GM18526 (cell line): Measurements from ENCODE around the gene CDH4.

ENCODE experiments used
- POLR2A ChIP-seq: IDR thresholded peaks from 3 replicates; pipeline ENCODE4 v1.6.1; 2011; ENCODE audit not compliant: insufficient read length; ENCODE audit errors: extremely low read depth

Gene CDH4

DNA sequence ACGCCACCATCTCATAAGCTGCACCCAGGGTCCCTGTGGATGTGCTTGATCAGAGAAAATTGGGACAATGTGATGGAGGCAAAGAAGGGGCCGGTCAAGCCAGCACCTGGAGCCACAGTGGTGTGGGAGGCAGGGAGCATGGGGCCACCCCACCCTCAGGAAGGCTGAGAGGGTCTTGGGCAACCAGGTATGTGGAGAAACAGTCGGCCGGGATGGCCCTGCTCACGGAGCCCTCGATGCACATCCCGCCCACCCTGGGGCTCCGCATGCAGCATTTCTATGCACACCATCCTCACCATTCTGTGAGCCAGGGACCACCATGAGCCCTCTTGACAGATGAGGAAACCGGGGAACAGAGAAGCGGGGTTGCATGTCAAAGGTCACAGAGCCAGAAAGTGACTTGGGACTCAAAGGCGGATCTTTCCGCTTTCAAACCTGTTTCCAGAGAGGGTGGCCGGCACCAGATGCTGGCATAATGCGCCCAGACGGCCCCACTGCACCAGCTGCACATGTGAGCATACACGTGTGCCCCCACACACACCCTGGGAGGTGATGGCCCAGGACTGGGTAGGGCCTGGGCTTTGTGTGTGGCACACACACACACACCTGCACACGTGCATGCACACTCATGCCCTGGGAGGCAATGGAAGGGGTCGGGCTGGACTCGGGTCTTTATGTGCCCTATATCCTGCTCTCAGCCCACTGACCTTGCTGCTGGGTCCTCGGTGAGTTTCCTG, 415.2 kb downstream of the CDH4 start:
- TF ChIP-seq POLR2A, result no peak

- no peak for TF ChIP-seq POLR2A
Measured at GRCh38 chr20:61668065-61668650, 416.1 kb downstream of the CDH4 start.

DNA sequence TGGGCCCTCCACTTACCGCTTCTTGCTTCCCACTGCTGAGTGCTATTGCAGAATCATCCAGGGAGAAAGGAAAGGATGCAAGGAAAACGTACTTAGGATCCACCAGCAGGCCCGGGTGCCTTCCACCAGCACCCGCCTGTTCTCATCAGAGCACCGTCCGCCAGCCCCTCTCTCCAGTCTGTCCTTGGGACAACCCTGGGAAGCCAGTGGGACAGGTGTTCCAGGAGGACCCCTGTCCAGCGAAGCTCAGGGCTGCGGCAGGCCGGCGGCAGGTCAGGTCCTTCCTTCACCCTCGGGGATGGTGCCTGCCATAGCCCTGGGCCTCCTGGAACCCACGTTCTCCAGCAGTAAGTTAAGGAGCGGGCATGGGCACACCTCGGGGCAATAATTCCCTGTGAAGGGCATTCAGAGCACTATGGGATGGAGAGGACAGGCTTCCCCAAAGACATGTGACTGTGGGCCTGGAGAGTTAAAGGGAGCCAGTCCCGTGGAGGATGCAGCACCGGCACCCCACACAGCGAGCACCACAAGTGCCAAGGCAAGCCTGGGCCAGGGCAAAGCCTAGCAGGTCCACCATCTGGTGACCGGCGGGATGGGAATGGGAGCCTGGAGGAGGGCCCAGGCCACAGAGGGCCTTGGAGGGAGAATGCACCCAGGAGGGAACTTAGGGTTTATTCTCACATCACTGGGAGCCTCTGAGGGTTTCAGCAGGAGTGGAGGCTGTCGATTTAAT, 416.9 kb downstream of the CDH4 start:
- no peak for TF ChIP-seq POLR2A

DNA sequence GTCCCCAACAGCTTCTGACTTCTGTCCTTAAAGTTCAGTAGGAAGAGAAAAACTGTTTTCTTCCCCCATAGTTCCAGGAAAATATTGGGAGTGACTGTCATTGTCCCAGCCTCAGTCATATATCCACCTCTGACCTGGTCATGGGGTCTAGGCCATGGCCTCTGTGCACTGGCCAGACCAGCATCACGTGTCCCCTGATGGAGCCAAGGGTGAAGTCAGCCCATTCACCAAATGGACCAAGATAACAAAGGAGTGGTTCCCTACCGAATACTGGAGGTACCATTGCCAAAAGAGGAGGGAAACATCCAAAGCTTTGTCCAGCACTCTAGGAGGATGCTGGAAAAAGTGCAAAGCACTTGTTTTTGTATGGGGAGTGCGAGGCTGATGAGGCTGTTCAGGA, 418.2 kb downstream of the CDH4 start:
- no peak for TF ChIP-seq POLR2A

- TF ChIP-seq POLR2A, result no peak
Measured at GRCh38 chr20:61671559-61671958, 419.5 kb downstream of the CDH4 start.

- no peak for TF ChIP-seq POLR2A
Measured at GRCh38 chr20:61673152-61673847, 421.2 kb downstream of the CDH4 start.

GRCh38 chr20:61674121-61674520, 422.1 kb downstream of the CDH4 start:
- TF ChIP-seq POLR2A, result no peak

DNA sequence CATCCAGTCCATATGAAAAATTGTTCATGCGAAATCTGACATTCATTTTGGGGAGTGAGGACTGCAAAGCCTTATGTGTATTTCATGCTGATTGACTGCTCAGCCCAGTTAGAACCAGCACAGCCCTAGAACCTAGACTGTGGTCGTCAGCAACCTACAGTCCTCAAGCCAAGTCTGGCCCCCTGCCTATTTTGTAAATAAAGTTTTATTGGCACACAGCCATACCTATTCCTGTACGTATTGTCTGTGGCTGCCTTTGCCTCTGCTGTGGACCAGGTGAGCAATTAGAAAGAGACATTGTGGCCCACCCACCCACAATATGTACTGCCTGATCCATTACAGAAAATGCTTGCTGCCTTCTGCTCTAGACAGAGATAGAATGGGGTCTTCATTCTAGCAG, 422.6 kb downstream of the CDH4 start:
- no peak for TF ChIP-seq POLR2A

DNA sequence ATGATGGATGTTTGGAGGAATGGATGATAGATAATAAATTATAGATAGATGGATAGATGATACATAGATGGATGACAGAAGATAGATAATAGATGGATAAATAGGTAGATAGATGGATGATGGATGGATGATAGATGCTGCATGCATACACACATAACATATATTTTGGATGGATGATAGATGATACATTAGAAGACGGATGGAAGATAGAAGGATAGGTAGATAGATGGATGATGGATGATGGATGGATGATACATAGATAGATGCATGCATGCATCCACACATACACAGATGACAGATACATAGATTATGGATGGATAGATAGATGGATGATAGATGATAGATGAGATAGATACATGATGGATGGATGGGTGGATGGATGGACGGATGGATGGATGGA, 425.9 kb downstream of the CDH4 start:
- TF ChIP-seq POLR2A, result no peak

DNA sequence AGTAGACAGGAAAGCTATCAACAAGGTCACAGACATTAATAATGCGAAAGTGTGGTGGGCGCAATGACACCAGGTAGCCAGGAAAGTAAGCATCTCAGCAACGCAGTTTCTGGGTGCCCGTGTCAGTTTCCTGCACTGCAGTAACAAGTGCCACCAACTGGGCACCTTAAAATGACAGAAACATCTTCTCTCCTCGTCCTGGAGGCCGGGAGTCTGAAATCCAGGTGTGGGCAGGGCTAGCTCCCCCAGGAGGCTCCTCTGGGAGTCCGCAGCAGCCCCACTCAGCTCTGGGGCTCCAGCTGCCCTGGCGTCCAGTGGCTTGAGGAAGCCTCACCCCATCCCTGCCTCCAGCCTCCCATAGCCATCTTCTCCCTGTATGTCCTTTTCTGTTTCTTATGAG, 426.4 kb downstream of the CDH4 start:
- no peak for TF ChIP-seq POLR2A

GRCh38 chr20:61679473-61679872, 427.4 kb downstream of the CDH4 start:
- no peak for TF ChIP-seq POLR2A

GRCh38 chr20:61680096-61680495, 428.0 kb downstream of the CDH4 start:
- no peak for TF ChIP-seq POLR2A

GRCh38 chr20:61682114-61682995, 430.3 kb downstream of the CDH4 start:
- no peak for TF ChIP-seq POLR2A

GRCh38 chr20:61682996-61683681, 431.1 kb downstream of the CDH4 start:
- TF ChIP-seq POLR2A, result no peak
